ENCODE results near the gene VPS37B.

GRCh38 chr12:122878780-122879612 lies 16.9 kb downstream of the VPS37B start:
- TF ChIP-seq ZNF670 (tag by site-specific recombination; IDR thresholded peaks at IDR 0.05; ENCODE audit: low read depth) = no peak
- TF ChIP-seq CTCF (tag by site-specific recombination; IDR thresholded peaks at IDR 0.05) = no peak
- no peak for TF ChIP-seq REST (tag by site-specific recombination; IDR thresholded peaks at IDR 0.05)

Data from HEK293 (cell line).